ENCODE results near the gene METAP1D. TPM values are rescaled to one million over a fixed set of nuclear protein-coding genes. Genes with fewer than 3 reads are reported as not detected.

Gene METAP1D
- total RNA-seq, 1 experiment from 2014 or later, result 15.8 TPM

DNA sequence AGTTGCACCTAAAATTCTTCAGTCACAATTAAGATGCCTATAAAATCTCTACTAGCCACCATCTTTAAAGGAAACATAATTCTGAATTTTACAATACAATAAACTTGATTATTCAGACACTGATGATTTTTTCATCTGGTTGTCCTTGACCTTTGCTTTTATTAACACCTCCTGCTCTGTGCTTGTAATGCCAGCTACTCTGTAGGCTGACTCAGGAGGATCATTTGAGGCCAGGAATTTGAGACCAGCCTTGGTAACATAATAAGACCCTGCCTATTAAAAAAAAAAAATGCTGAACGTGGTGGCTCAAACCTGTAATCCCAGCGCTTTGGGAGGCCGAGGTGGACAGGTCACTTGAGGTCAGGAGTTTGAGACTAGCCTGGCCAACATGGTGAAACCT is 39.2 kb upstream of the METAP1D start (continued):
- no peak for TF ChIP-seq CEBPB (IDR thresholded peaks at IDR 0.05; ENCODE audit: low read depth)

DNA sequence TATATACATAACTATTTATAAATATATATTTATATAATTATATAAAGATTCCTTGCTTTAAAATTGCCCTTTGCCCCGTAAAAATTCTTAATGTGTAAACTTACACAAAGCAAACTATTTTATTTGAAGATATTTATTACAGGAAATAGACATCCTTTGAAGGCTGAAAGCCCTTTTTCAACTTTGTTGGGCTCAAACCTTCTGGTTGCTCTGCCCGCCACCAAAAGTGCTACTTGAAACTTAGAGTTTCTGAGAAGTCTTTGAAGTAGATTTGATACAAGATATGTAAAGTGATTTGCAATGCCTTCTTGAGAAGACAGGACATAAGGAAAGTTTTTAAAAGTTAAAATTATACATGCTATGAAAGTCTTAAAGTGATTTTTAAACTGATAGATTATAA is 36.6 kb upstream of the METAP1D start:
- Histone ChIP-seq H3K4me3 (replicated peaks in 1 of 2; ENCODE audit: low read depth in 1 of 2, low read length in 2 of 2) (no peak overlapping the region), H3K4me1 (ENCODE audit: control insufficient read depth in 1 of 2, insufficient read depth in 2 of 2, low read length in 2 of 2) (no peaks in the 10 kb centered on the region), H3K9ac (ENCODE audit: low read length) (no peak overlapping the region), H3K27me3 (ENCODE audit: insufficient read depth, low read length) (no peaks in the 10 kb centered on the region), H3K36me3 (ENCODE audit: control insufficient read depth in 1 of 2, insufficient read depth in 2 of 2, low read length in 2 of 2) (peaks cover 4 to 10% of the 10 kb centered on the region in 2 experiments; a peak in 2 of 4 replicates), H3K9me3 (ENCODE audit: control insufficient read depth in 1 of 2, insufficient read depth in 1 of 2, low read depth in 1 of 2, low read length in 2 of 2) (no peaks in the 10 kb centered on the region), H4K20me1 (ENCODE audit: insufficient read depth) (peaks cover 4% of the 10 kb centered on the region; the same call in 1 of the 2 replicates), H3K9me2 (ENCODE audit: insufficient read depth) (no peaks in the 10 kb centered on the region), H3K79me2 (ENCODE audit: insufficient read depth, low read length) (peaks cover 22% of the 10 kb centered on the region), H3K27ac (ENCODE audit: low read depth, low read length) (no peak overlapping the region), H2AFZ (ENCODE audit: low read depth, low read length, poor library complexity, severe bottlenecking) (no peak overlapping the region), H3K4me2 (ENCODE audit: low read length) (no peak overlapping the region)
- DNase-seq (ENCODE audit: low read depth, low spot score), result no peak
- ChIA-PET POLR2A (no interaction called here), CTCF (no interaction called here), RAD21 (ENCODE audit: low non-redundant PET in 1 of 2, low total read pairs in 2 of 2, uncharacterized antibody in 2 of 2, unreplicated experiment in 2 of 2) (no interaction called here)
- TF ChIP-seq, protein P1, sequence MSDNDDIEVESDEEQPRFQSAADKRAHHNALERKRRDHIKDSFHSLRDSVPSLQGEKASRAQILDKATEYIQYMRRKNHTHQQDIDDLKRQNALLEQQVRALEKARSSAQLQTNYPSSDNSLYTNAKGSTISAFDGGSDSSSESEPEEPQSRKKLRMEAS (IDR thresholded peaks at IDR 0.05), result no peak
- TF ChIP-seq POLR2A (IDR thresholded peaks at IDR 0.05; ENCODE audit: borderline replicate concordance, extremely low read depth, insufficient read depth, insufficient read length), result no peak
- TF ChIP-seq, protein P2, sequence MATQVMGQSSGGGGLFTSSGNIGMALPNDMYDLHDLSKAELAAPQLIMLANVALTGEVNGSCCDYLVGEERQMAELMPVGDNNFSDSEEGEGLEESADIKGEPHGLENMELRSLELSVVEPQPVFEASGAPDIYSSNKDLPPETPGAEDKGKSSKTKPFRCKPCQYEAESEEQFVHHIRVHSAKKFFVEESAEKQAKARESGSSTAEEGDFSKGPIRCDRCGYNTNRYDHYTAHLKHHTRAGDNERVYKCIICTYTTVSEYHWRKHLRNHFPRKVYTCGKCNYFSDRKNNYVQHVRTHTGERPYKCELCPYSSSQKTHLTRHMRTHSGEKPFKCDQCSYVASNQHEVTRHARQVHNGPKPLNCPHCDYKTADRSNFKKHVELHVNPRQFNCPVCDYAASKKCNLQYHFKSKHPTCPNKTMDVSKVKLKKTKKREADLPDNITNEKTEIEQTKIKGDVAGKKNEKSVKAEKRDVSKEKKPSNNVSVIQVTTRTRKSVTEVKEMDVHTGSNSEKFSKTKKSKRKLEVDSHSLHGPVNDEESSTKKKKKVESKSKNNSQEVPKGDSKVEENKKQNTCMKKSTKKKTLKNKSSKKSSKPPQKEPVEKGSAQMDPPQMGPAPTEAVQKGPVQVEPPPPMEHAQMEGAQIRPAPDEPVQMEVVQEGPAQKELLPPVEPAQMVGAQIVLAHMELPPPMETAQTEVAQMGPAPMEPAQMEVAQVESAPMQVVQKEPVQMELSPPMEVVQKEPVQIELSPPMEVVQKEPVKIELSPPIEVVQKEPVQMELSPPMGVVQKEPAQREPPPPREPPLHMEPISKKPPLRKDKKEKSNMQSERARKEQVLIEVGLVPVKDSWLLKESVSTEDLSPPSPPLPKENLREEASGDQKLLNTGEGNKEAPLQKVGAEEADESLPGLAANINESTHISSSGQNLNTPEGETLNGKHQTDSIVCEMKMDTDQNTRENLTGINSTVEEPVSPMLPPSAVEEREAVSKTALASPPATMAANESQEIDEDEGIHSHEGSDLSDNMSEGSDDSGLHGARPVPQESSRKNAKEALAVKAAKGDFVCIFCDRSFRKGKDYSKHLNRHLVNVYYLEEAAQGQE (IDR thresholded peaks at IDR 0.05; ENCODE audit: low read depth), result no peak
- no TSS peak for BruUV-seq (replicated peaks)
- no peak for ATAC-seq
- intact Hi-C loops (cut with micrococcal nuclease), result no loop called here

GRCh38 chr2:171964308-171964707 is 35.4 kb upstream of the METAP1D start:
- H4K20me1 ChIP-seq (ENCODE audit: insufficient read depth), result peaks cover 4% of the 10 kb centered on the region; the same call in 1 of the 2 replicates
- H3K4me3 ChIP-seq (replicated peaks in 1 of 2; ENCODE audit: low read depth in 1 of 2, low read length in 2 of 2), result no peak overlapping the region
- RAD21 ChIA-PET (ENCODE audit: low non-redundant PET in 1 of 2, low total read pairs in 2 of 2, uncharacterized antibody in 2 of 2, unreplicated experiment in 2 of 2), result no interaction called here
- no peak overlapping the region for H3K27ac ChIP-seq (ENCODE audit: low read depth, low read length)
- H2AFZ ChIP-seq (ENCODE audit: low read depth, low read length, poor library complexity, severe bottlenecking), result no peak overlapping the region
- peaks cover 16% of the 10 kb centered on the region for H3K79me2 ChIP-seq (ENCODE audit: insufficient read depth, low read length)
- ATAC-seq, result no peak
- peaks cover 4 to 10% of the 10 kb centered on the region in 2 experiments; a peak in 2 of 4 replicates for H3K36me3 ChIP-seq (ENCODE audit: control insufficient read depth in 1 of 2, insufficient read depth in 2 of 2, low read length in 2 of 2)
- CTCF ChIA-PET, result no interaction called here
- no peak overlapping the region for H3K9ac ChIP-seq (ENCODE audit: low read length)
- no TSS peak for BruUV-seq (replicated peaks)
- POLR2A ChIA-PET, result no interaction called here
- no peaks in the 10 kb centered on the region for H3K4me1 ChIP-seq (ENCODE audit: control insufficient read depth in 1 of 2, insufficient read depth in 2 of 2, low read length in 2 of 2)
- no peaks in the 10 kb centered on the region for H3K9me2 ChIP-seq (ENCODE audit: insufficient read depth)
- DNase-seq (ENCODE audit: low read depth, low spot score), result no peak
- H3K27me3 ChIP-seq (ENCODE audit: insufficient read depth, low read length), result no peaks in the 10 kb centered on the region
- intact Hi-C loops (cut with micrococcal nuclease), result no loop called here
- no peak for TF ChIP-seq YY1 (IDR thresholded peaks at IDR 0.05; ENCODE audit: extremely low read depth, insufficient replicate concordance, low read depth, low read length)
- no peak for TF ChIP-seq TCF7L2 (IDR thresholded peaks at IDR 0.05; ENCODE audit: borderline replicate concordance, extremely low read depth, insufficient read depth, insufficient read length)
- no peak for TF ChIP-seq SRF (IDR thresholded peaks at IDR 0.05; ENCODE audit: low read depth)
- TF ChIP-seq, protein P2 (IDR thresholded peaks at IDR 0.05; ENCODE audit: low read depth), result no peak
- no peak for TF ChIP-seq CEBPB (IDR thresholded peaks at IDR 0.05; ENCODE audit: low read depth)
- TF ChIP-seq POLR2AphosphoS5 (IDR thresholded peaks at IDR 0.05; ENCODE audit: low read depth, low read length), result no peak
- no peak for TF ChIP-seq EGR1 (IDR thresholded peaks at IDR 0.05; ENCODE audit: low read depth)
- no peak for TF ChIP-seq CBX3 (IDR thresholded peaks at IDR 0.05; ENCODE audit: low read depth)
- no peak for TF ChIP-seq EZH2phosphoT487 (IDR thresholded peaks at IDR 0.05; ENCODE audit: borderline replicate concordance)
- H3K9me3 ChIP-seq (ENCODE audit: control insufficient read depth in 1 of 2, insufficient read depth in 1 of 2, low read depth in 1 of 2, low read length in 2 of 2), result no peaks in the 10 kb centered on the region
- H3K4me2 ChIP-seq (ENCODE audit: low read length), result no peak overlapping the region

Data from HCT116 (cell line).